ENCODE results near the gene TEDC2. TPM values are rescaled to one million over a fixed set of nuclear protein-coding genes. Genes with fewer than 3 reads are reported as not detected.
A peak's percentile ranks its signal among the peaks of the same experiment; 100 is the strongest.

Gene TEDC2
- total RNA-seq, 1 experiment from 2014 or later = 45.4 TPM

DNA sequence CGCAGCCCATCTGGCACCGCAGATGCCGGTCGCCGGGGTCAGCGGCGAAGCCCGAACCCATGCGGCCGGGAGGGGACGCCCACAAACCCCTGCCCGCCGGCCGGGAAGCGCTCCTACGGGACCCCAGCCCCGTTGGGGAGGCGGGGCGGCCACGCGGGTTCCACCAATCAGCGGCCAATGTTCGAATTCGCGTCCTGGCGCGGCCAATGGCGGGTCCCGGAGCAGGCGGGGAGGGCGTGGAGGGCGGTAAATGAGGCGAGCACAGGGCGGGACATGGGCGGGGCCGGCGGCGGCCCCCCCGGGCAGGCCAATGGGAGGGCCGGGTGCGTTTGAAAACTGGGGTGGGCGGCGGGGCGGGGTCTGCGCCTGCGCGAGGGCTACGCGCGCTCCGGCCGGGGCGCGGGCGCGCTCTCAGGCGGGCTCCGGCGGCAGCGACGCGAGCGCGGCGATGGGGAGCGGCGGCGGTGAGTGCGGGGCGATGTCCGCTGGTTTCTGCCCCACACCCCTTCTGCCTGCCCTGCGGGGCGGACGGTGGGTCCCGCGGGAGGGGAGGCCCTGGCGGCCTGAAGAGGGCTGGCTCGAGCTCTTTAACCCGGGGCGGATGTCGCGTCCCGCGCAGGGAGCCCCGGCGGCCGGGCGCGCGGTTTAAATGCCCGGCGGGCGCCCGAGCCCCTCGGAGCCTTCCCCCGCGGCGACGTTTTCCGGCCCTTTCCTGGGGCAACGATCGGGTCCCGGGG, 30.7 kb upstream of the TEDC2 start, which contains the start of gene CCNF:
TSS of gene CCNF (plus strand) at position 414 of the 737 bp plus-strand sequence. CDS start at position 449, 35 bp downstream.
- H3K79me1 ChIP-seq (ENCODE audit: insufficient read depth, low read depth, low read length, poor library complexity, severe bottlenecking) = peaks cover 9% of the 10 kb centered on the region
- H3K18ac ChIP-seq (ENCODE audit: insufficient read length, low read depth, low read length) = peak within 1 kb of the TSS; percentile 55
- DNase-seq = peak; percentile 98
- H3K9me3 Mint-ChIP-seq = no peaks in the 10 kb centered on the region
- peak within 1 kb of the TSS; percentile 58 for H3K9ac ChIP-seq (ENCODE audit: extremely low read depth, insufficient read length, low read length)
- H3K4me2 ChIP-seq (ENCODE audit: insufficient read depth, insufficient read length, low read length) = peak within 1 kb of the TSS; percentile 84
- H3K27ac Mint-ChIP-seq = peak within 1 kb of the TSS in 1 of 3 experiments; percentile 82; a peak in 3 of 7 replicates
- peak within 1 kb of the TSS; percentile 84 for H3K14ac ChIP-seq (ENCODE audit: insufficient read depth, low read length)
- no peak within 1 kb of the TSS for H4K91ac ChIP-seq (ENCODE audit: insufficient read length, low read depth, low read length)
- H2BK12ac ChIP-seq (ENCODE audit: insufficient read length, low read depth, low read length) = no peak within 1 kb of the TSS
- H3K27ac ChIP-seq (ENCODE audit: insufficient read length, low read depth, low read length) = no peak within 1 kb of the TSS
- H3K23me2 ChIP-seq (ENCODE audit: insufficient read length, low read depth, low read length, poor library complexity, severe bottlenecking) = peaks cover 15% of the 10 kb centered on the region
- TF ChIP-seq, protein P1, sequence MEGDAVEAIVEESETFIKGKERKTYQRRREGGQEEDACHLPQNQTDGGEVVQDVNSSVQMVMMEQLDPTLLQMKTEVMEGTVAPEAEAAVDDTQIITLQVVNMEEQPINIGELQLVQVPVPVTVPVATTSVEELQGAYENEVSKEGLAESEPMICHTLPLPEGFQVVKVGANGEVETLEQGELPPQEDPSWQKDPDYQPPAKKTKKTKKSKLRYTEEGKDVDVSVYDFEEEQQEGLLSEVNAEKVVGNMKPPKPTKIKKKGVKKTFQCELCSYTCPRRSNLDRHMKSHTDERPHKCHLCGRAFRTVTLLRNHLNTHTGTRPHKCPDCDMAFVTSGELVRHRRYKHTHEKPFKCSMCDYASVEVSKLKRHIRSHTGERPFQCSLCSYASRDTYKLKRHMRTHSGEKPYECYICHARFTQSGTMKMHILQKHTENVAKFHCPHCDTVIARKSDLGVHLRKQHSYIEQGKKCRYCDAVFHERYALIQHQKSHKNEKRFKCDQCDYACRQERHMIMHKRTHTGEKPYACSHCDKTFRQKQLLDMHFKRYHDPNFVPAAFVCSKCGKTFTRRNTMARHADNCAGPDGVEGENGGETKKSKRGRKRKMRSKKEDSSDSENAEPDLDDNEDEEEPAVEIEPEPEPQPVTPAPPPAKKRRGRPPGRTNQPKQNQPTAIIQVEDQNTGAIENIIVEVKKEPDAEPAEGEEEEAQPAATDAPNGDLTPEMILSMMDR (conservative IDR thresholded peaks at IDR 0.05) = no peak
- H3K4me1 ChIP-seq (ENCODE audit: insufficient read depth, low read length) = no peaks in the 10 kb centered on the region
- no peaks in the 10 kb centered on the region; the same call in 1 of the 2 replicates for H3K27me3 ChIP-seq (ENCODE audit: insufficient read depth, low read length)
- no peak within 1 kb of the TSS for H3K56ac ChIP-seq (ENCODE audit: insufficient read length, low read depth, low read length)
- H2BK5ac ChIP-seq (ENCODE audit: insufficient read length, low read length) = no peak within 1 kb of the TSS
- no peak within 1 kb of the TSS for H2AFZ ChIP-seq (ENCODE audit: low read length)
- peaks cover 3% of the 10 kb centered on the region for H3K79me2 ChIP-seq (ENCODE audit: insufficient read depth, low read length)
- peaks cover 24 to 34% (median 33%) of the 10 kb centered on the region in 3 experiments; a peak in 6 of 7 replicates for H3K36me3 Mint-ChIP-seq (ENCODE audit: insufficient read depth in 1 of 3, low read depth in 3 of 3)
- peaks cover 8% of the 10 kb centered on the region; the same call in 1 of the 2 replicates for H3K27me3 Mint-ChIP-seq (ENCODE audit: low read depth)
- H3K4me1 Mint-ChIP-seq = peaks cover 25 to 26% of the 10 kb centered on the region in 2 experiments
- H2BK20ac ChIP-seq (ENCODE audit: low read depth, low read length, poor library complexity, severe bottlenecking) = no peak within 1 kb of the TSS
- no peak within 1 kb of the TSS for H3K4ac ChIP-seq (ENCODE audit: low read depth, low read length)
- WGBS (ENCODE audit: extremely low coverage, insufficient read length, low lambda C conversion rate) = no CpG with 5 or more reads among the region's 103 CpGs
- H4K8ac ChIP-seq (replicated peaks; ENCODE audit: insufficient read length, low read depth, low read length) = no peak within 1 kb of the TSS
- H3K23ac ChIP-seq (ENCODE audit: insufficient read length, low read depth, low read length) = no peak within 1 kb of the TSS
- no peak within 1 kb of the TSS for H2AK5ac ChIP-seq (ENCODE audit: insufficient read length, low read length)
- H4K20me1 ChIP-seq (ENCODE audit: control insufficient read depth, insufficient read depth, insufficient read length) = no peaks in the 10 kb centered on the region
- H4K5ac ChIP-seq (ENCODE audit: insufficient read length, low read depth, low read length) = no peak within 1 kb of the TSS
- no peaks in the 10 kb centered on the region for H3K9me3 ChIP-seq (ENCODE audit: control insufficient read depth, low read depth, low read length)
- H2BK15ac ChIP-seq (ENCODE audit: low read depth, low read length) = no peak within 1 kb of the TSS; the same call in 1 of the 2 replicates
- H3T11ph ChIP-seq (ENCODE audit: low read length) = no peak within 1 kb of the TSS
- no peak within 1 kb of the TSS for H2BK120ac ChIP-seq (ENCODE audit: low read depth, low read length, poor library complexity, severe bottlenecking)
- H3K4me3 Mint-ChIP-seq = peak within 1 kb of the TSS; percentile 90 to 97

All from H9 (cell line).